Gastroesophageal sphincter (tissue), 3 donors: ENCODE measurements around the gene CDCA7L.

Source experiments
- CTCF ChIP-seq, 4 experiments: fragments of 200-600 bp in 2 of 4; fragments of 450-650 bp in 2 of 4; sonication (generic) in 1 of 4; IDR thresholded peaks; one replicate each; pipeline ENCODE4 v1.5.1; 2017 to 2019; ENCODE audit warnings: antibody characterized with exemption in 4 of 4, mild to moderate bottlenecking in 2 of 4, moderate library complexity in 2 of 4
- POLR2A ChIP-seq, 2 donors: fragments of 450-650 bp; IDR thresholded peaks; one replicate each; pipeline ENCODE4 v1.6.1; 2017; ENCODE audit warnings: antibody characterized with exemption in 2 of 2, mild to moderate bottlenecking in 2 of 2, moderate library complexity in 1 of 2

- no peak for TF ChIP-seq POLR2A (IDR thresholded peaks at IDR 0.05)
- TF ChIP-seq CTCF (IDR thresholded peaks at IDR 0.05), result no peak
These were observed 27.5 kb downstream of the CDCA7L start for GRCh38 chr7:21918216-21918615.
